ENCODE measurements around the gene CEBPE. TPM values are rescaled to one million over a fixed set of nuclear protein-coding genes. Genes with fewer than 3 reads are reported as not detected.

The CEBPE gene
- total RNA-seq, 2 donors from 2014 or later: not detected

- no peak for DNase-seq (ENCODE audit: low spot score)
- H3K4me3 ChIP-seq: peak overlapping the region; percentile 90
- ATAC-seq (ENCODE audit: insufficient number of reproducible peaks, low FRiP score, low read depth): no peak
- TF ChIP-seq CTCF (IDR thresholded peaks at IDR 0.05): no peak
- H3K36me3 ChIP-seq: peaks cover 47% of the 10 kb centered on the region
- H3K9me3 ChIP-seq: no peaks in the 10 kb centered on the region
- H3K27me3 ChIP-seq (replicated peaks; ENCODE audit: insufficient read depth): no peaks in the 10 kb centered on the region
- H3K4me1 ChIP-seq (ENCODE audit: control insufficient read depth in 1 of 2, low read depth in 2 of 2): peaks cover 16 to 31% of the 10 kb centered on the region in 2 donors
- H3K27ac ChIP-seq: peak overlapping the region; percentile 4 to 78
Observed at GRCh38 chr14:23071921-23072539, 47.0 kb downstream of the CEBPE start.

- Histone ChIP-seq H3K4me3 (peak overlapping the region; percentile 90), H3K27me3 (replicated peaks; ENCODE audit: insufficient read depth) (no peaks in the 10 kb centered on the region), H3K4me1 (ENCODE audit: control insufficient read depth in 1 of 2, low read depth in 2 of 2) (peaks cover 16 to 30% of the 10 kb centered on the region in 2 donors), H3K27ac (peak overlapping the region; percentile 4 to 78), H3K9me3 (no peaks in the 10 kb centered on the region), H3K36me3 (peaks cover 47% of the 10 kb centered on the region)
- no peak for TF ChIP-seq CTCF (IDR thresholded peaks at IDR 0.05)
- peak; percentile 36 for ATAC-seq (ENCODE audit: insufficient number of reproducible peaks, low FRiP score, low read depth)
- peak; percentile 56 for DNase-seq (ENCODE audit: low spot score)
Observed at GRCh38 chr14:23071244-23071920, 47.7 kb downstream of the CEBPE start.

GRCh38 chr14:23070262-23071129 lies 48.6 kb downstream of the CEBPE start:
- peak overlapping the region; percentile 90 for H3K4me3 ChIP-seq
- no peaks in the 10 kb centered on the region for H3K9me3 ChIP-seq
- DNase-seq (ENCODE audit: low spot score) (no peak), ATAC-seq (ENCODE audit: insufficient number of reproducible peaks, low FRiP score, low read depth) (no peak)
- no peaks in the 10 kb centered on the region for H3K27me3 ChIP-seq (replicated peaks; ENCODE audit: insufficient read depth)
- peaks cover 16 to 30% of the 10 kb centered on the region in 2 donors for H3K4me1 ChIP-seq (ENCODE audit: control insufficient read depth in 1 of 2, low read depth in 2 of 2)
- H3K27ac ChIP-seq: peak overlapping the region; percentile 4 to 78
- peaks cover 45% of the 10 kb centered on the region for H3K36me3 ChIP-seq
- TF ChIP-seq CTCF (IDR thresholded peaks at IDR 0.05): no peak

GRCh38 chr14:23069413-23069806 lies 49.6 kb downstream of the CEBPE start:
- no peak for ATAC-seq (ENCODE audit: insufficient number of reproducible peaks, low FRiP score, low read depth)
- H3K9me3 ChIP-seq: no peaks in the 10 kb centered on the region
- no peak overlapping the region for H3K4me3 ChIP-seq
- H3K27me3 ChIP-seq (replicated peaks; ENCODE audit: insufficient read depth): no peaks in the 10 kb centered on the region
- H3K4me1 ChIP-seq (ENCODE audit: control insufficient read depth in 1 of 2, low read depth in 2 of 2): peaks cover 16 to 30% of the 10 kb centered on the region in 2 donors
- TF ChIP-seq CTCF (IDR thresholded peaks at IDR 0.05): no peak
- DNase-seq (ENCODE audit: low spot score): no peak
- H3K27ac ChIP-seq: no peak overlapping the region
- peaks cover 51% of the 10 kb centered on the region for H3K36me3 ChIP-seq

All from thoracic aorta (tissue), 2 donors.